GM12872 (cell line): ENCODE data around the gene CDHR4.

ENCODE experiments used
- TF ChIP-seq, protein P1 (sequence below): IDR thresholded peaks from 3 replicates; pipeline ENCODE4 v1.5.1; 2011; ENCODE audit warnings: low read depth, mild to moderate bottlenecking, low read length, moderate library complexity; ENCODE audit not compliant: insufficient read depth

The CDHR4 gene

DNA sequence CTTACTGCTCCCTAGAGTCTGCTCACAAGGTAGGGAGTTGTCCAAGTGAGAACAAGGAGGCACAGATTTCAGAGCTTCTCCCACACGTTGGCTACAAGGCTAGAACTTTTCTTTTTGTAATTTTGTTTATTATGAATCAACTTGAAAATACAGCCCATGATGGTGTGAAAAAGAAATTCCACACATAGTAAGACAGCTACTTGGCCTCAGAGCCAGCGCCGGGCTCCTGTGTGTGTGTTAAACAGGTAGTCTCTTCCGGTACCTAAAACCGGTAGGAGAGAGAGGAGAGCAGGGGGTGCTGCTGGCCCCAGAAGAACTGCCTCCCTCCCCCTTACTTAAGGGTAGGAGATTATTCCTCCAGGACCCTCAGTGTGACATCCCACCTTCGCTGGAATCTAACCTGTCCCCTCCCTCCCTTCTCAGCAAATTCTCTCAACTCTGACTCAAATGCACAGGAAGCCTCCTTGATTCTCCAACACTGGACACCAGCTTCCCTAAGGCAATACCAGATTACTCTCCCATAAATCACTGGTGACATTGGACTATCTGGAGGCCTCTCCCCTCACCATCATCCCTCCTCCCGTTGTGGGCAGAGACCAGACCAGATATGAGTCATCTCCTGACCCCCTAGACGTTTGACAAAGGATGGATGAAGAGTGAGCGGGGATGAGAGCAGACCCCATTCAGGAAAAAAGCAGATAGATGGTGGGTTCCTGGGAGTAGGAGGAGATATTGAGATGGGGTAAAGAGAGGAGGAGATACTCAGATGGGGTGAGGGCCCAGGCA, 8.9 kb downstream of the CDHR4 start:
- TF ChIP-seq, protein P1, sequence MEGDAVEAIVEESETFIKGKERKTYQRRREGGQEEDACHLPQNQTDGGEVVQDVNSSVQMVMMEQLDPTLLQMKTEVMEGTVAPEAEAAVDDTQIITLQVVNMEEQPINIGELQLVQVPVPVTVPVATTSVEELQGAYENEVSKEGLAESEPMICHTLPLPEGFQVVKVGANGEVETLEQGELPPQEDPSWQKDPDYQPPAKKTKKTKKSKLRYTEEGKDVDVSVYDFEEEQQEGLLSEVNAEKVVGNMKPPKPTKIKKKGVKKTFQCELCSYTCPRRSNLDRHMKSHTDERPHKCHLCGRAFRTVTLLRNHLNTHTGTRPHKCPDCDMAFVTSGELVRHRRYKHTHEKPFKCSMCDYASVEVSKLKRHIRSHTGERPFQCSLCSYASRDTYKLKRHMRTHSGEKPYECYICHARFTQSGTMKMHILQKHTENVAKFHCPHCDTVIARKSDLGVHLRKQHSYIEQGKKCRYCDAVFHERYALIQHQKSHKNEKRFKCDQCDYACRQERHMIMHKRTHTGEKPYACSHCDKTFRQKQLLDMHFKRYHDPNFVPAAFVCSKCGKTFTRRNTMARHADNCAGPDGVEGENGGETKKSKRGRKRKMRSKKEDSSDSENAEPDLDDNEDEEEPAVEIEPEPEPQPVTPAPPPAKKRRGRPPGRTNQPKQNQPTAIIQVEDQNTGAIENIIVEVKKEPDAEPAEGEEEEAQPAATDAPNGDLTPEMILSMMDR: no peak

DNA sequence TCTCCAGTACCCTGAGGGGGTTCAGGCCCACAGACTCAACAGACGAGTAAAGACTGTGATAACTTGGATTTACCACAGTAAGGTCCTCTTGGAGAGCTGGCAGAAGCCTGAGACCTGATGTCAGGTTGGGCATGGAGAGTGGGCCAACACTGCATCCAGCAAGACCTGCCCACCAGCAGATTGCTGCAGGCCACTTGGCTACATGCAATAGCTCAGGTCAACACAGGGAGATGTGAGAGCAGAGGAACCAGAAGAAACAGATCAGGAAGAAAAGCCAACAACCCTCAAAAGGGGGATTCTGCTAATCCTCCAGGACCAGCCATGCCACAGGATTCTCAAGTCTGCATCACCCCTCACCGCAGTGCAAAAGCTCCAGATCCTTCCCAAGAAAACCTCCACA, 11.6 kb downstream of the CDHR4 start:
- TF ChIP-seq, protein P1: no peak

DNA sequence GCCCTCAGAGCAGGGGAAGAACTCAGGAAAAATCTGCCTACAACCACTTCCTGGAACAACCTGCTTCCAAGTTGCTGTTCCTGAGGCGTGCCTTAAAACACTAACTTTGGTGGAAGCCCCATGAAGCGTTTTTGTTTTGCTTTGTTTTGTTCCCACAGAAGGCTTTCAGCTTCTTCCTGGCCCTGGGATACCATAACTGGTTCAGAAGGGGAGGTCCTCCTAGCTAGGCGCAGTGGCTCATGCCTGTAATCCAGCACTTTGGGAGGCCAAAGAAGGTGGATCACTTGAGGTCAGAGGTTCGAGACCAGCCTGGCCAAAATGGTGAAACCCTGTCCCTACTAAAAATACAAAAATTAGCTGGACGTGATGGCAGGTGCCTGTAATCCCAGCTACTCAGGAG, 12.1 kb downstream of the CDHR4 start:
- TF ChIP-seq, protein P1: no peak

DNA sequence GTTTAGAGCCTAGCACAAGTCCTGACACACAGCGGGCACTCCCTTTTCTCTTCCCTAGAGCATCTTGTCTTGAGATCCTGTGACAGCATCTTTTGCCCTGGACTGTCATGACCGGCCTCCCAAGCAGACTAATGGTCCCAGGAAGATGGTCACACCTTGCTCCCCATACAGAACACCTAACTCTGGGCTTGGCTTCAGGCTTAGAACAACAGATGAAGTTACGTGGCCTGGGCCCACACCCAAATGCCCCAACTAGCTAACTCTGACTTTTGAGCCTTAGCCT, 12.6 kb downstream of the CDHR4 start:
- TF ChIP-seq, protein P1: no peak

DNA sequence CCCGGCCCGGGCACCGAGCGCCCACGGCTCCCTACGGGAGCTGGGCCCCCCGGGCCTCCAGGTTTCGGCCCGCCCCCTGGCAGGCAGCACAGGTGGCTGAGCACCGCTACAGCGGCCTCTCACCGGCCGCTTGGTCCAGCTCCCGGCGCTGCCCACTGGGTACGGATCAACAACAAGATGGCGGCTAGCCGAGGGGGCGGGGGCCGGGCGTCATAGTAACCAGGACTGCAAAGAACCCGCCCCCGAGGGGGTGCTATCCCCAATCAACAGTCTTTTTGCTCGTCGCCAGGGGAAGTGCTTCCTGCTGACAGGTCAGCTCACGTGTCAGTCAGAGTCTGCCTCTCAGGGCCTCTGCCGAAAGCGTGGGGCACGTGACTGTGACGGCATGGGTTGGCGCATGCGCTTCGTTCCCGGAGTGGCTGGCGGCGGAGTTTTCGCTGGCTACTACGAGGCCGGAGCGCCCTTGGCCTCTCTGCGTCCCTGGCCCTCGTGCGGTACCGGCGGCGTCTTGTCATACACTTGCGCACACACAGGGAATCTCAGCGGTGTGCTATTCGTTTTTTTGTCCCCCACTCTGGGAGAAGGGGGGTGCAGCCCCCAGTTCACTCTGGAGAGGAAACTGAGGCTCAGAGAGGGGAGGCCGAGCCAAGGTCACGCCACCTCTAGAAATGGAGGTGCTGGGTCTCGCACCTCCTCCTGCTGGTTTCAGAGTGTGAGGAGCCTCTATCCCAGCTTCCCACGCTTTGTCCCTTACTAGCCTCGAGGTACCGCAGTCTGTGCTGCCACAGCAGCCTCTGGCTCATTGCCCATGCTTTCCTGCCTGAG, 13.1 kb downstream of the CDHR4 start, which contains the start of gene IP6K1:
TSS of gene IP6K1 (minus strand) at position 186 of the 825 bp plus-strand sequence. CDS start 38,502 bp downstream, outside the sequence.
- TF ChIP-seq, protein P1: no peak

DNA sequence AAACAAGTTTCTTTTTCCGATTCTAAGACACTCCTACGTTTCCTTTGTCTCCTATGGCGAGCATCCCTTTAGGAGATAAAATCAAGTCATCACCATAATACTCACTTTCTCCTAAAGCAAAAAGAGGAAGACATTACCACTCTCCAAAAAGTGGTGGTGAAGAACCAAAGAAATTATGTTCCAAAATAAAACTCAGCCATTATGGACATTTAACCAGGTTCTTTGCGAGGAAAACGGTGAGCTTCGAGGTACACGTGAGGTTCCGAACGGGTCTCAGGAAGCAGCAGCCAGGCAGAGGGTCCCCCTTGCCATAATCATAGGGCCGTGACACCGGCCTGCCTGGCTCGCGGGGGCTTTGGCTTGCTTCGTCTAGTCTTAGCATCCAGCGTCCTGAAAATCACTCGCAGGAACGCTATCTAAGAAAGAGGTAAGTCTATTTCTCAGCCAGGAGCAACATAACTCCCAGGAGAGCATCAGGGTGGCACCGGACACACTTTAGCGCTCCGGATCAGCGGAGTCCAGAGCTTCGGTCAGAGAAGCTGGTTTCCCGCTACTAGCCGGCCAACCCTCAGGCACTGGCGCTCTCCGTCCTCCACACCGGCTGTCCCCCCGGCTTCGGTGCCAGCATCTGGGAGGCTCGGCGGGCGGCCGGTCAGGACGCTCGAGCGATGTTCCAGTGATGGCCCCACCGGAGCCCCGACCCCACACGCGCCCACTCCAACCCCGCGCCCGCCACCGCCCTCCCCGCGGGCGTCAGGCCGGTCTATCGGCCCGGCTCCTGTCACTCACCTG, 13.9 kb downstream of the CDHR4 start:
- TF ChIP-seq, protein P1: no peak
